ENCODE measurements around the gene PTPRD. TPM values are rescaled to one million over a fixed set of nuclear protein-coding genes. Genes with fewer than 3 reads are reported as not detected.

The PTPRD gene
- total RNA-seq, 1 experiment from 2014 or later = 70.1 TPM

- TF ChIP-seq, protein P1, sequence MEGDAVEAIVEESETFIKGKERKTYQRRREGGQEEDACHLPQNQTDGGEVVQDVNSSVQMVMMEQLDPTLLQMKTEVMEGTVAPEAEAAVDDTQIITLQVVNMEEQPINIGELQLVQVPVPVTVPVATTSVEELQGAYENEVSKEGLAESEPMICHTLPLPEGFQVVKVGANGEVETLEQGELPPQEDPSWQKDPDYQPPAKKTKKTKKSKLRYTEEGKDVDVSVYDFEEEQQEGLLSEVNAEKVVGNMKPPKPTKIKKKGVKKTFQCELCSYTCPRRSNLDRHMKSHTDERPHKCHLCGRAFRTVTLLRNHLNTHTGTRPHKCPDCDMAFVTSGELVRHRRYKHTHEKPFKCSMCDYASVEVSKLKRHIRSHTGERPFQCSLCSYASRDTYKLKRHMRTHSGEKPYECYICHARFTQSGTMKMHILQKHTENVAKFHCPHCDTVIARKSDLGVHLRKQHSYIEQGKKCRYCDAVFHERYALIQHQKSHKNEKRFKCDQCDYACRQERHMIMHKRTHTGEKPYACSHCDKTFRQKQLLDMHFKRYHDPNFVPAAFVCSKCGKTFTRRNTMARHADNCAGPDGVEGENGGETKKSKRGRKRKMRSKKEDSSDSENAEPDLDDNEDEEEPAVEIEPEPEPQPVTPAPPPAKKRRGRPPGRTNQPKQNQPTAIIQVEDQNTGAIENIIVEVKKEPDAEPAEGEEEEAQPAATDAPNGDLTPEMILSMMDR (IDR thresholded peaks at IDR 0.05; ENCODE audit: insufficient read depth in 1 of 2, low read depth in 1 of 2, low read length in 1 of 2, severe bottlenecking in 1 of 2, unreplicated experiment in 1 of 2) = no peak
- Mint-ChIP-seq H3K9me3 (ENCODE audit: unreplicated experiment) (no peaks in the 10 kb centered on the region), H3K4me1 (ENCODE audit: low read depth, unreplicated experiment) (peaks cover 7% of the 10 kb centered on the region), H3K27me3 (ENCODE audit: insufficient read depth, unreplicated experiment) (no peaks in the 10 kb centered on the region), H3K27ac (ENCODE audit: unreplicated experiment) (no peak overlapping the region), H3K36me3 (ENCODE audit: insufficient read depth, unreplicated experiment) (no peaks in the 10 kb centered on the region), H3K4me3 (ENCODE audit: unreplicated experiment) (no peak overlapping the region)
- Histone ChIP-seq H3K4me3 (ENCODE audit: low read depth, low read length) (no peak overlapping the region), H3K36me3 (ENCODE audit: control insufficient read depth, insufficient read depth, low read length) (no peaks in the 10 kb centered on the region), H3K4me1 (no peaks in the 10 kb centered on the region), H3K9me3 (no peaks in the 10 kb centered on the region), H3K27me3 (replicated peaks; ENCODE audit: control insufficient read depth, insufficient read depth, low read length) (no peaks in the 10 kb centered on the region)
- no TSS peak for BruUV-seq (replicated peaks)
- no peak for DNase-seq
- POLR2A ChIA-PET = no interaction called here
- intact Hi-C loops (cut with micrococcal nuclease; ENCODE audit: unreplicated experiment) = no loop called here
- CTCF ChIA-PET = no interaction called here
These were observed 1885.6 kb downstream of the PTPRD start for GRCh38 chr9:8727191-8727590.

DNA sequence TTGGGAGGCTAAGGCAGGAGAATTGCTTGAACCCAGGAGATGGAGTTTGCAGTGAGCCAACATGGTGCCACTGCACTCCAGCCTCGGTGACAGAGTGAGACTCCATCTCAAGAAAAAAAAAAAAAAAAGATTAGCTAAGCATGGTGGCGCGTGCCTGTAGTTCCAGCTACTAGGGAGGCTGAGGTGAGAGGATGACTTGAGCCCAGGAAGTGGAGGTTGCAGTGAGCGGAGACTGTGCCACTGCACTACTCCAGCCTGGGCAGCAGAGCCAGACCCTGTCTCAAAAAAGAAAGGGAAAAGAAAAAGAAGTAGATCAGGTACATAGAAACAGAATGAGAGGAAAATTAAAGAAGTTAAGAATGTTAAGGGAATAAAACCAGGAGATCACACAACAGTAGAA, 1886.1 kb downstream of the PTPRD start:
- no peaks in the 10 kb centered on the region for H3K36me3 ChIP-seq (ENCODE audit: control insufficient read depth, insufficient read depth, low read length)
- no peak for DNase-seq
- H3K9me3 Mint-ChIP-seq (ENCODE audit: unreplicated experiment) = no peaks in the 10 kb centered on the region
- H3K27ac Mint-ChIP-seq (ENCODE audit: unreplicated experiment) = no peak overlapping the region
- CTCF ChIA-PET = no interaction called here
- H3K27me3 ChIP-seq (replicated peaks; ENCODE audit: control insufficient read depth, insufficient read depth, low read length) = no peaks in the 10 kb centered on the region
- no peaks in the 10 kb centered on the region for H3K9me3 ChIP-seq
- POLR2A ChIA-PET = no interaction called here
- H3K4me3 Mint-ChIP-seq (ENCODE audit: unreplicated experiment) = no peak overlapping the region
- intact Hi-C loops (cut with micrococcal nuclease; ENCODE audit: unreplicated experiment) = no loop called here
- no peaks in the 10 kb centered on the region for H3K36me3 Mint-ChIP-seq (ENCODE audit: insufficient read depth, unreplicated experiment)
- BruUV-seq (replicated peaks) = no TSS peak
- peaks cover 7% of the 10 kb centered on the region for H3K4me1 Mint-ChIP-seq (ENCODE audit: low read depth, unreplicated experiment)
- H3K4me3 ChIP-seq (ENCODE audit: low read depth, low read length) = no peak overlapping the region
- TF ChIP-seq, protein P1 (IDR thresholded peaks at IDR 0.05; ENCODE audit: insufficient read depth in 1 of 2, low read depth in 1 of 2, low read length in 1 of 2, severe bottlenecking in 1 of 2, unreplicated experiment in 1 of 2) = no peak
- H3K27me3 Mint-ChIP-seq (ENCODE audit: insufficient read depth, unreplicated experiment) = no peaks in the 10 kb centered on the region
- no peaks in the 10 kb centered on the region for H3K4me1 ChIP-seq

DNA sequence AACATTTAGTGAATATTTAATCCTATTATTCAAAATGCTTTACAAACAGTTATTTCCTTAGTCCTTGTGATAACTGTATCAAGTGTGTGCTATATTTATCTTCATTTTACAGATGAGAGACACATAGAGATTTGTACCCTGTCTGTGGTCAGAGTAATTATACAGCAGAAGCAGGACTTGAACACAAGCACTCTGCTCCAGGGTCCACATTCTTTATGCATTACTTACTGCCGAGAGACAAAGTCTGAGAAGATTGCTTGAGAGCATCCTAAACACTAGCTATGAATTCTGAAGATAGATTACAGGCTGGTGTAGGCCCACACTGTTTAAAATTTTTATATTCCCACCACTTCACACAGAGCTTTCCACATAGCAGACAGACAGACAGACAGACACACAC, 1887.2 kb downstream of the PTPRD start:
- DNase-seq = no peak
- ChIA-PET CTCF (interaction anchor here (0.7 kb wide), 1 partner anchor 311 kb away, joined by 3 read pairs; no protein-coding TSS in a partner anchor), POLR2A (no interaction called here)
- no peaks in the 10 kb centered on the region for H3K9me3 Mint-ChIP-seq (ENCODE audit: unreplicated experiment)
- TF ChIP-seq, protein P1 (IDR thresholded peaks at IDR 0.05; ENCODE audit: insufficient read depth in 1 of 2, low read depth in 1 of 2, low read length in 1 of 2, severe bottlenecking in 1 of 2, unreplicated experiment in 1 of 2) = no peak
- Histone ChIP-seq H3K9me3 (no peaks in the 10 kb centered on the region), H3K27me3 (replicated peaks; ENCODE audit: control insufficient read depth, insufficient read depth, low read length) (no peaks in the 10 kb centered on the region), H3K36me3 (ENCODE audit: control insufficient read depth, insufficient read depth, low read length) (no peaks in the 10 kb centered on the region), H3K4me1 (no peaks in the 10 kb centered on the region), H3K4me3 (ENCODE audit: low read depth, low read length) (no peak overlapping the region)
- H3K27ac Mint-ChIP-seq (ENCODE audit: unreplicated experiment) = no peak overlapping the region
- no peak overlapping the region for H3K4me3 Mint-ChIP-seq (ENCODE audit: unreplicated experiment)
- intact Hi-C loops (cut with micrococcal nuclease; ENCODE audit: unreplicated experiment) = no loop called here
- no TSS peak for BruUV-seq (replicated peaks)
- H3K4me1 Mint-ChIP-seq (ENCODE audit: low read depth, unreplicated experiment) = peaks cover 7% of the 10 kb centered on the region
- no peaks in the 10 kb centered on the region for H3K27me3 Mint-ChIP-seq (ENCODE audit: insufficient read depth, unreplicated experiment)
- no peaks in the 10 kb centered on the region for H3K36me3 Mint-ChIP-seq (ENCODE audit: insufficient read depth, unreplicated experiment)
